ENCODE data around the gene FBRSL1. TPM values are rescaled to one million over a fixed set of nuclear protein-coding genes. Genes with fewer than 3 reads are reported as not detected.
"Not testable (repeated sequence)": the region's sequence is repeated elsewhere in the genome, so short reads cannot be mapped to it uniquely, and the experiment has no call there.

The FBRSL1 gene
- total RNA-seq = 30.5 TPM
- long read RNA-seq, partial matches to known transcripts = 5 of 6 reads
- long read RNA-seq, other reads (novel, unspliced or antisense) = 1 of 6 reads

- DNase-seq (ENCODE audit: low spot score) = peak; percentile 98
These were observed at the start of gene FBRSL1 for GRCh38 chr12:132489602-132490266. FBRSL1 (plus strand) TSS chr12:132490151.

GRCh38 chr12:132440420-132440819, 49.5 kb upstream of the FBRSL1 start:
- DNase-seq (ENCODE audit: low spot score) = not testable (repeated sequence)

GRCh38 chr12:132441871-132442863, 47.8 kb upstream of the FBRSL1 start:
- DNase-seq (ENCODE audit: low spot score) = no peak

- no peak for DNase-seq (ENCODE audit: low spot score)
These were observed 46.9 kb upstream of the FBRSL1 start for GRCh38 chr12:132443091-132443490.

- no peak for DNase-seq (ENCODE audit: low spot score)
These were observed 45.7 kb upstream of the FBRSL1 start for GRCh38 chr12:132444283-132444682.

GRCh38 chr12:132444957-132445883, 44.7 kb upstream of the FBRSL1 start:
- DNase-seq (ENCODE audit: low spot score) = no peak

- DNase-seq (ENCODE audit: low spot score) = no peak
These were observed 43.9 kb upstream of the FBRSL1 start for GRCh38 chr12:132445884-132446632.

GRCh38 chr12:132446633-132447326, 43.2 kb upstream of the FBRSL1 start:
- no peak for DNase-seq (ENCODE audit: low spot score)

- DNase-seq (ENCODE audit: low spot score) = no peak
These were observed 42.6 kb upstream of the FBRSL1 start for GRCh38 chr12:132447327-132447720.

GRCh38 chr12:132447731-132448462, 42.1 kb upstream of the FBRSL1 start:
- DNase-seq (ENCODE audit: low spot score) = no peak

GRCh38 chr12:132448463-132448820, 41.5 kb upstream of the FBRSL1 start:
- DNase-seq (ENCODE audit: low spot score) = no peak

- DNase-seq (ENCODE audit: low spot score) = no peak
These were observed 40.2 kb upstream of the FBRSL1 start for GRCh38 chr12:132449565-132450417.

- no peak for DNase-seq (ENCODE audit: low spot score)
These were observed 39.4 kb upstream of the FBRSL1 start for GRCh38 chr12:132450418-132451171.

GRCh38 chr12:132451172-132451835, 38.6 kb upstream of the FBRSL1 start:
- no peak for DNase-seq (ENCODE audit: low spot score)

- no peak for DNase-seq (ENCODE audit: low spot score)
These were observed 38.1 kb upstream of the FBRSL1 start for GRCh38 chr12:132451836-132452195.

- DNase-seq (ENCODE audit: low spot score) = no peak
These were observed 37.2 kb upstream of the FBRSL1 start for GRCh38 chr12:132452596-132453350.

Measured in mesenteric fat pad (tissue), 1 donor.